ENCODE data around the gene ABHD5.

DNA sequence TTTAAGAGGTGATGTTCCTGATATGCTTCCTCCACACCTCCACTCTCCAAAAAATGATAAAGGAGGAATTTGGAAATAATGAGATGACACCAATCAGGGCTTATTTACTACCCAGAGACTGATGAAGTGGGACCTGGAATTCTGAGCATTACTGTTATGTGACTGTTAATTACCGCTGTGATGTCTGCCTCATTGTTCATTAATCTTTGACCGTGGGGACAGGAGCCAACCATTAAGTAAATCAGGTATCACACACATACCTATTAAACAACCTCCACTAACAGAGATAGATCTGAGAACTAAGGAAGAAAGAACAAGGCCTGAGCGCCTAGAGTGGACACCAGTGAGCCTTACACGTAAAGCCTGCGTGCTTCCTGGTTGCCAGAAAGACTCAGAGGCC is 37.7 kb downstream of the ABHD5 start:
- TF ChIP-seq, protein P1, sequence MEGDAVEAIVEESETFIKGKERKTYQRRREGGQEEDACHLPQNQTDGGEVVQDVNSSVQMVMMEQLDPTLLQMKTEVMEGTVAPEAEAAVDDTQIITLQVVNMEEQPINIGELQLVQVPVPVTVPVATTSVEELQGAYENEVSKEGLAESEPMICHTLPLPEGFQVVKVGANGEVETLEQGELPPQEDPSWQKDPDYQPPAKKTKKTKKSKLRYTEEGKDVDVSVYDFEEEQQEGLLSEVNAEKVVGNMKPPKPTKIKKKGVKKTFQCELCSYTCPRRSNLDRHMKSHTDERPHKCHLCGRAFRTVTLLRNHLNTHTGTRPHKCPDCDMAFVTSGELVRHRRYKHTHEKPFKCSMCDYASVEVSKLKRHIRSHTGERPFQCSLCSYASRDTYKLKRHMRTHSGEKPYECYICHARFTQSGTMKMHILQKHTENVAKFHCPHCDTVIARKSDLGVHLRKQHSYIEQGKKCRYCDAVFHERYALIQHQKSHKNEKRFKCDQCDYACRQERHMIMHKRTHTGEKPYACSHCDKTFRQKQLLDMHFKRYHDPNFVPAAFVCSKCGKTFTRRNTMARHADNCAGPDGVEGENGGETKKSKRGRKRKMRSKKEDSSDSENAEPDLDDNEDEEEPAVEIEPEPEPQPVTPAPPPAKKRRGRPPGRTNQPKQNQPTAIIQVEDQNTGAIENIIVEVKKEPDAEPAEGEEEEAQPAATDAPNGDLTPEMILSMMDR (IDR thresholded peaks at IDR 0.05): no peak
- TF ChIP-seq POLR2A (IDR thresholded peaks at IDR 0.05): no peak

Data from Peyer's patch (tissue), 4 donors.